GM19438 (cell line): ENCODE results near the gene SH3RF3.

Experiments used
- ATAC-seq: cut with Tn5 transposase; IDR thresholded peaks from one replicate; pipeline ENCODE4 v1.9.1; 2021; ENCODE audit warnings: low read depth; ENCODE audit not compliant: unreplicated experiment

The SH3RF3 gene

GRCh38 chr2:109422071-109422757 lies 293.2 kb downstream of the SH3RF3 start:
- ATAC-seq, result no peak

- ATAC-seq, result no peak
Observed at GRCh38 chr2:109422758-109423500, 293.9 kb downstream of the SH3RF3 start.

- no peak for ATAC-seq
Observed at GRCh38 chr2:109423556-109424359, 294.8 kb downstream of the SH3RF3 start.

GRCh38 chr2:109425411-109425810 lies 296.4 kb downstream of the SH3RF3 start:
- no peak for ATAC-seq

- no peak for ATAC-seq
Observed at GRCh38 chr2:109427661-109428091, 298.7 kb downstream of the SH3RF3 start.

GRCh38 chr2:109428281-109428680 lies 299.3 kb downstream of the SH3RF3 start:
- no peak for ATAC-seq

- no peak for ATAC-seq
Observed at GRCh38 chr2:109428841-109429566, 300.0 kb downstream of the SH3RF3 start.

- ATAC-seq, result no peak
Observed at GRCh38 chr2:109429567-109430328, 300.7 kb downstream of the SH3RF3 start.

GRCh38 chr2:109430329-109430636 lies 301.3 kb downstream of the SH3RF3 start:
- no peak for ATAC-seq

- ATAC-seq, result no peak
Observed at GRCh38 chr2:109432421-109432820, 303.4 kb downstream of the SH3RF3 start.

GRCh38 chr2:109433486-109433885 lies 304.5 kb downstream of the SH3RF3 start:
- ATAC-seq, result no peak

- ATAC-seq, result no peak
Observed at GRCh38 chr2:109433926-109434325, 304.9 kb downstream of the SH3RF3 start.

GRCh38 chr2:109434351-109434750 lies 305.3 kb downstream of the SH3RF3 start:
- no peak for ATAC-seq

GRCh38 chr2:109435066-109435690 lies 306.2 kb downstream of the SH3RF3 start:
- ATAC-seq, result no peak

- no peak for ATAC-seq
Observed at GRCh38 chr2:109435901-109436598, 307.0 kb downstream of the SH3RF3 start.

GRCh38 chr2:109436610-109437225 lies 307.7 kb downstream of the SH3RF3 start:
- ATAC-seq, result no peak

- no peak for ATAC-seq
Observed at GRCh38 chr2:109437325-109438090, 308.5 kb downstream of the SH3RF3 start.

- ATAC-seq, result no peak
Observed at GRCh38 chr2:109438146-109438545, 309.1 kb downstream of the SH3RF3 start.
